IMR-90 (cell line): ENCODE results near the gene TCF7L2.

ENCODE experiments used
- CEBPB ChIP-seq: IDR thresholded peaks from 2 replicates; pipeline ENCODE4 v1.6.1; 2012; ENCODE audit warnings: low read depth, low read length, improper control_type of control experiment
- CTCF ChIP-seq: conservative IDR thresholded peaks from 2 replicates; pipeline ENCODE4 v1.5.1; 2012; ENCODE audit warnings: mild to moderate bottlenecking, low read depth, low read length, improper control_type of control experiment
- ELK1 ChIP-seq: fragments of 150-350 bp; IDR thresholded peaks from 2 replicates; pipeline ENCODE4 v1.6.1; 2016; ENCODE audit warnings: low read depth, mild to moderate bottlenecking, low read length, moderate library complexity, borderline replicate concordance
- MXI1 ChIP-seq: IDR thresholded peaks from 2 replicates; pipeline ENCODE4 v1.6.1; 2012; ENCODE audit warnings: low read depth, mild to moderate bottlenecking, low read length, moderate library complexity, borderline replicate concordance
- POLR2A ChIP-seq: IDR thresholded peaks from 2 replicates; pipeline ENCODE4 v1.6.1; 2012; ENCODE audit warnings: mild to moderate bottlenecking, low read depth, low read length
- RAD21 ChIP-seq: IDR thresholded peaks from 2 replicates; pipeline ENCODE4 v1.6.1; 2012; ENCODE audit warnings: low read length, improper control_type of control experiment
- RCOR1 ChIP-seq: IDR thresholded peaks from 2 replicates; pipeline ENCODE4 v1.6.1; 2012; ENCODE audit warnings: mild to moderate bottlenecking, low read length, improper control_type of control experiment; ENCODE audit not compliant: insufficient replicate concordance
- USF2 ChIP-seq: fragments of 150-350 bp; IDR thresholded peaks from 2 replicates; pipeline ENCODE4 v1.6.1; 2017; ENCODE audit warnings: mild to moderate bottlenecking, antibody characterized with exemption, low read length, low read depth

- TF ChIP-seq CTCF, result no peak
- TF ChIP-seq RAD21, result no peak
- no peak for TF ChIP-seq CEBPB
- TF ChIP-seq ELK1, result no peak
- no peak for TF ChIP-seq MXI1
- no peak for TF ChIP-seq RCOR1
- TF ChIP-seq POLR2A, result no peak
- TF ChIP-seq USF2, result no peak
These were observed 97.1 kb downstream of the TCF7L2 start for GRCh38 chr10:113047151-113047550.
